Measurements from ENCODE around the gene RBM33.

The RBM33 gene

DNA sequence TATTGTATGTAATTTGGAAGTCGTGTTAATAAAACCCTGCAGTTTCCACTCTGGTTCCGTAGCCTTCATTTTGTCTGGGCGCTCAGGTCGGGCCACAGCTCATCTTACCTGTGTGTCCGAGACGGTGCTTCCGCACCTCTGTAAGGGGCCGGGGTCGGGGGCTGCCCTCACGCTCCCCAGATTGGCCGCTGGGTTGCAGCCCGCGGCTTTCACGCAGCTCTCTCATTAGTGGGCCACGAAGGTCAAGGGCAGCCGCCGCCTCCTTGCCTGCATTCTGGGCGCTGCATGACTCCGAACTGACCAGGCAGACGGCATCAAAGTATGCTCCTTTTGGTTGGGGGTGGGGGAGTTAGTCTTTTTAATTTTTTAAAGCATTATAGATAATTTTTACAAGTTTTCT, 137.0 kb downstream of the RBM33 start:
- no peak for DNase-seq (ENCODE audit: extremely low spot score)
- TF ChIP-seq L3MBTL2 (conservative IDR thresholded peaks at IDR 0.05) (no peak), SUZ12 (IDR thresholded peaks at IDR 0.05) (no peak)
- ChIA-PET CTCF (interaction anchor here (0.5 kb wide), 1 partner anchor 1170 kb away, joined by 4 read pairs; no protein-coding TSS in a partner anchor), POLR2A (no interaction called here)

DNA sequence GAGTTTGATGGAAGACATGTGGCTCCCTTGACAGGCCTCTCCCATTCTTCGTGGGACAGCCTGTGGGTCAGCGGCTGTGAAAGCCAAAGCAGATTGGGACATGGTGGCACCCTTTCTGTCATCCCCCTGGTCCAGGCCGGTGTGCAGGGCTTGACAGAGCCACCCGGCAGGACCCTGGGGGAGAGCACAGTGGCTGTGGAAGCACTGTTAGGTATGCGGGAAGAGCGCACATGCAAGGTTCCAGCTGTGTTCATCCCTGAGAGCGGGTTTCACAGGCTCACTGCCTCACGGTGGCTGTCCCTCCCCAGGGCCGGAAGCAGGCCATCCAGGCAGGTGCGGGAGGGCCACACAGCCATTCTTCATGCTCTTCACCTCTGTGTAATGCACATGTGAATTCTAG, 138.0 kb downstream of the RBM33 start:
- ChIA-PET POLR2A (no interaction called here), CTCF (no interaction called here)
- DNase-seq (ENCODE audit: extremely low spot score), result no peak
- no peak for TF ChIP-seq FOXM1 (IDR thresholded peaks at IDR 0.05; ENCODE audit: borderline replicate concordance)
- TF ChIP-seq TARDBP (IDR thresholded peaks at IDR 0.05), result no peak
- TF ChIP-seq ELF4 (IDR thresholded peaks at IDR 0.05), result no peak
- TF ChIP-seq PKNOX1 (IDR thresholded peaks at IDR 0.05), result no peak
- no peak for TF ChIP-seq L3MBTL2 (conservative IDR thresholded peaks at IDR 0.05)
- TF ChIP-seq ARNT (IDR thresholded peaks at IDR 0.05), result no peak
- TF ChIP-seq NFRKB (IDR thresholded peaks at IDR 0.05), result no peak
- no peak for TF ChIP-seq FOXA1 (IDR thresholded peaks at IDR 0.05)
- no peak for TF ChIP-seq BHLHE40 (IDR thresholded peaks at IDR 0.05; ENCODE audit: borderline replicate concordance)
- no peak for TF ChIP-seq HDGF (IDR thresholded peaks at IDR 0.05; ENCODE audit: borderline replicate concordance)

DNA sequence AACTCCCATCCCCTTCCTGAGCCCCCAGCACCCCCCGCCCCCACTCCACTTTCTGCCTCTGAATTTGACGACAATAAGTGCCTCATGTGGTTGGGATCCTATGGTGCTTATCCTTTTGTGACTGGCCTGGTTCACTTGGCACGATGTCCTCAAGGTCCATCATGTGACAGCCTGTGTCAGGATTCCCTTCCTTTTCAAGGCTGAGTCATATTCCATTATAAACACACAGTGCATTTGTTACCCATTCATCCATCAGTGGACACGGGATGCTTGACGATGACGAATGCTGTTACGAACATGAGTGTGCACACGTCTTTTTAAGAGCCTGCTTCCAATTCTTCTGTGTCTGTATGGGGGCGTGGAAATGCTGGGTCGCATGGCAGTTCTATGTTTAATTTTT, 141.1 kb downstream of the RBM33 start:
- TF ChIP-seq TARDBP (IDR thresholded peaks at IDR 0.05), result no peak
- TF ChIP-seq NFRKB (IDR thresholded peaks at IDR 0.05), result no peak
- TF ChIP-seq SUZ12 (IDR thresholded peaks at IDR 0.05), result no peak
- no peak for TF ChIP-seq BHLHE40 (IDR thresholded peaks at IDR 0.05; ENCODE audit: borderline replicate concordance)
- ChIA-PET CTCF (no interaction called here), POLR2A (no interaction called here)
- no peak for DNase-seq (ENCODE audit: extremely low spot score)

- ChIA-PET CTCF (no interaction called here), POLR2A (no interaction called here)
- TF ChIP-seq NFRKB (IDR thresholded peaks at IDR 0.05), result no peak
- TF ChIP-seq CTBP1 (IDR thresholded peaks at IDR 0.05; ENCODE audit: borderline replicate concordance), result no peak
- no peak for TF ChIP-seq ZNF384 (IDR thresholded peaks at IDR 0.05)
- TF ChIP-seq ELF4 (IDR thresholded peaks at IDR 0.05), result no peak
- no peak for TF ChIP-seq BHLHE40 (IDR thresholded peaks at IDR 0.05; ENCODE audit: borderline replicate concordance)
- TF ChIP-seq HDGF (IDR thresholded peaks at IDR 0.05; ENCODE audit: borderline replicate concordance), result no peak
- TF ChIP-seq ARNT (IDR thresholded peaks at IDR 0.05), result no peak
- TF ChIP-seq FOXA1 (IDR thresholded peaks at IDR 0.05), result no peak
- no peak for TF ChIP-seq LEF1 (IDR thresholded peaks at IDR 0.05; ENCODE audit: borderline replicate concordance)
- no peak for TF ChIP-seq PKNOX1 (IDR thresholded peaks at IDR 0.05)
- no peak for TF ChIP-seq L3MBTL2 (conservative IDR thresholded peaks at IDR 0.05)
- TF ChIP-seq FOXM1 (IDR thresholded peaks at IDR 0.05; ENCODE audit: borderline replicate concordance), result no peak
- TF ChIP-seq SUZ12 (IDR thresholded peaks at IDR 0.05), result no peak
- no peak for TF ChIP-seq SP1 (IDR thresholded peaks at IDR 0.05)
- TF ChIP-seq FOXK2 (IDR thresholded peaks at IDR 0.05), result no peak
- no peak for TF ChIP-seq TARDBP (IDR thresholded peaks at IDR 0.05)
- DNase-seq (ENCODE audit: extremely low spot score), result no peak
These were observed 142.0 kb downstream of the RBM33 start for GRCh38 chr7:155786491-155786890.

DNA sequence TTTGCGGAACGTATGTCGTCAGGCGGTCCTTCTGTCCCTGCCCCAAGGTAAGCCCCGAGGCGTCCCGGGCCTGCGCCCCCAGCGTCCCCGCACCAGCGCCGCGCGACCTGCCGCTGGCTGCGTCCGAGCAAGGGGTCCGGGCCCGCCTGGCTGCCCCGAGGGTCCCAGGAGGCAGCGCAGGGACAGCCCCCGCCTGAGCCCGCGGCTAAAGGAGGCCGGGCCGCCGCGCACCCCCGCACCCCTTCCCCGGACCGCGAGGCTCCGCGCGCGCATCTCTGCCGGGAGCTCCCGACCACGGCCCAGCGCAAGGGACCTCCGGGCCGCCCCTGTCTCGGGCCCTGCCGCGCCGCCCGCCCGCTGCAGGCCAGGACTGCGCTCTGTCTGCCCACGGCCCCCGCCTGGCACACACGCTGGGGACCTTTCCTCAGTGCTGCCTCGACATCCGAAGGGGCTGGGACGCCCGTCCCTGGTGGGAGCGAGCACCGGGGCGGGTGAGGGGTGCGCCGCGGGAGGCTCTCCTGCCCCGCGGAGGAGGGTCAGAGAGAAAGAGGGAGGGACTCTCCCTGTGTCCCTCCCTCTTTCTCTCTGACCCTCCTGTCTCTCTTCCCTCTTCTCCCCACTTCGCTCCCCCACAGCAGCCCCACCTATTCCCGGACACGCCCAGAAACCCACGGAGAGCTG, 142.8 kb downstream of the RBM33 start:
- POLR2A ChIA-PET, result no interaction called here
- no peak for DNase-seq (ENCODE audit: extremely low spot score)
- CTCF ChIA-PET, result interaction anchor here (0.6 kb wide), 1 partner anchor 890 kb away, joined by 3 read pairs; no protein-coding TSS in a partner anchor
- TF ChIP-seq L3MBTL2 (conservative IDR thresholded peaks at IDR 0.05) (no peak), TARDBP (IDR thresholded peaks at IDR 0.05) (no peak), FOXA1 (IDR thresholded peaks at IDR 0.05) (no peak), BHLHE40 (IDR thresholded peaks at IDR 0.05; ENCODE audit: borderline replicate concordance) (no peak), ARNT (IDR thresholded peaks at IDR 0.05) (no peak), SP1 (IDR thresholded peaks at IDR 0.05) (no peak), PKNOX1 (IDR thresholded peaks at IDR 0.05) (no peak), LEF1 (IDR thresholded peaks at IDR 0.05; ENCODE audit: borderline replicate concordance) (no peak), CTBP1 (IDR thresholded peaks at IDR 0.05; ENCODE audit: borderline replicate concordance) (no peak), ELF4 (IDR thresholded peaks at IDR 0.05) (no peak), HDGF (IDR thresholded peaks at IDR 0.05; ENCODE audit: borderline replicate concordance) (no peak)

GRCh38 chr7:155788616-155789000, 144.1 kb downstream of the RBM33 start:
- TF ChIP-seq HDGF (IDR thresholded peaks at IDR 0.05; ENCODE audit: borderline replicate concordance) (no peak), BHLHE40 (IDR thresholded peaks at IDR 0.05; ENCODE audit: borderline replicate concordance) (no peak), CTBP1 (IDR thresholded peaks at IDR 0.05; ENCODE audit: borderline replicate concordance) (no peak), TARDBP (IDR thresholded peaks at IDR 0.05) (no peak), ARNT (IDR thresholded peaks at IDR 0.05) (no peak), SP1 (IDR thresholded peaks at IDR 0.05) (no peak), ZNF384 (IDR thresholded peaks at IDR 0.05) (no peak), LEF1 (IDR thresholded peaks at IDR 0.05; ENCODE audit: borderline replicate concordance) (no peak), SUZ12 (IDR thresholded peaks at IDR 0.05) (no peak), FOXK2 (IDR thresholded peaks at IDR 0.05) (no peak), ELF4 (IDR thresholded peaks at IDR 0.05) (no peak), FOXA1 (IDR thresholded peaks at IDR 0.05) (no peak), L3MBTL2 (conservative IDR thresholded peaks at IDR 0.05) (no peak), FOXM1 (IDR thresholded peaks at IDR 0.05; ENCODE audit: borderline replicate concordance) (no peak), NFRKB (IDR thresholded peaks at IDR 0.05) (no peak), PKNOX1 (IDR thresholded peaks at IDR 0.05) (no peak)
- no peak for DNase-seq (ENCODE audit: extremely low spot score)
- ChIA-PET POLR2A (no interaction called here), CTCF (no interaction called here)
